A549 (cell line): ENCODE measurements around the gene CUX1. TPM values are rescaled to one million over a fixed set of nuclear protein-coding genes. Genes with fewer than 3 reads are reported as not detected.

ENCODE experiments used
- ATAC-seq, 2 experiments: fragments of 200-7000 bp in 1 of 2; fragments of >200 bp in 1 of 2; cut with Nextera tagmentation in 1 of 2; cut with Tn5 transposase in 1 of 2; 3 replicates each; pipeline versions ENCODE4 v1.8.0 to v1.9.1; 2018 to 2020; ENCODE audit warnings: mild to moderate bottlenecking in 1 of 2, moderate library complexity in 1 of 2
- CTCF ChIA-PET: fragments of 300-600 bp; sonication (Branson Sonifier 250); formaldehyde crosslinking; extraction: SDS; loops from one replicate; lab custom pipeline; 2021; ENCODE audit warnings: antibody characterized with exemption, inconsistent platforms; lab: Yijun Ruan, JAX
- POLR2A ChIA-PET: fragments of 350-600 bp; formaldehyde crosslinking; extraction: SDS; loops from one replicate; lab custom pipeline; 2021; ENCODE audit warnings: antibody characterized with exemption, inconsistent platforms; lab: Yijun Ruan, JAX
- DNase-seq, 2 experiments: peaks; one replicate each; pipeline versions ENCODE4 v3.0.0 to v3.0.0-alpha.2; 2011 to 2016; ENCODE audit warnings: low read depth in 1 of 2, low spot score in 1 of 2
- FAIRE-seq: peaks from 2 replicates; lab custom pipeline; 2011; peaks lifted over from hg19 to GRCh38; lab: Jason Lieb, UNC
- H3K27ac ChIP-seq, 2 experiments: fragments of >200 bp; sonication (Bioruptor Twin); formaldehyde crosslinking; 3 replicates each; pipeline ENCODE4 v1.5.1; 2016 to 2017
- H3K4me1 ChIP-seq: fragments of >200 bp; sonication (Bioruptor Twin); formaldehyde crosslinking; 3 replicates; pipeline ENCODE4 v1.6.1; 2016
- H3K4me2 ChIP-seq: fragments of >200 bp; sonication (Bioruptor Twin); formaldehyde crosslinking; 3 replicates; pipeline ENCODE4 v1.6.1; 2016
- H3K4me3 ChIP-seq: fragments of >200 bp; sonication (Bioruptor Twin); formaldehyde crosslinking; 3 replicates; pipeline ENCODE4 v1.5.1; 2016
- H3K9me3 ChIP-seq: fragments of >200 bp; sonication (Bioruptor Twin); formaldehyde crosslinking; 3 replicates; pipeline ENCODE4 v1.6.1; 2016
- ATOH8 ChIP-seq: fragments of 250-450 bp; sonication (Bioruptor Pico); IDR thresholded peaks from 2 replicates; pipeline ENCODE4 v1.5.0; 2020; ENCODE audit warnings: low read depth, mild to moderate bottlenecking, moderate library complexity
- BHLHE40 ChIP-seq: IDR thresholded peaks from 2 replicates; pipeline ENCODE4 v1.6.1; 2012; ENCODE audit warnings: low read depth, low read length, inconsistent platforms
- CBX2 ChIP-seq: fragments of 200-600 bp; sonication (generic); IDR thresholded peaks from 2 replicates; pipeline ENCODE4 v1.6.1; 2016; ENCODE audit warnings: low read depth, mild to moderate bottlenecking, borderline replicate concordance
- CEBPB ChIP-seq, 2 experiments: fragments of >200 bp in 1 of 2; sonication (Bioruptor Twin) in 1 of 2; formaldehyde crosslinking in 1 of 2; IDR thresholded peaks; 2 replicates each; pipeline ENCODE4 v1.6.1; 2012 to 2016
- ELK1 ChIP-seq: fragments of 150-350 bp; IDR thresholded peaks from 2 replicates; pipeline ENCODE4 v1.6.1; 2014; ENCODE audit warnings: low read depth, mild to moderate bottlenecking, low read length
- EP300 ChIP-seq, 2 experiments: fragments of >200 bp; sonication (Bioruptor Twin); formaldehyde crosslinking; IDR thresholded peaks; 2 replicates in 1 of 2; 3 replicates in 1 of 2; pipeline ENCODE4 v1.6.1; 2016 to 2017
- FOSB ChIP-seq: fragments of 250-450 bp; sonication (Bioruptor Pico); IDR thresholded peaks from 2 replicates; pipeline ENCODE4 v1.5.0; 2020; ENCODE audit warnings: mild to moderate bottlenecking, moderate library complexity
- GATA3 ChIP-seq: IDR thresholded peaks from 2 replicates; pipeline ENCODE4 v1.6.1; 2012; ENCODE audit warnings: borderline replicate concordance
- HES2 ChIP-seq: fragments of >200 bp; sonication (Bioruptor Twin); formaldehyde crosslinking; IDR thresholded peaks from 2 replicates; pipeline ENCODE4 v1.6.1; 2016
- HEYL ChIP-seq: fragments of 250-450 bp; sonication (Bioruptor Pico); IDR thresholded peaks from 2 replicates; pipeline ENCODE4 v1.8.0; 2021; ENCODE audit warnings: mild to moderate bottlenecking, moderate library complexity
- HMGXB4 ChIP-seq: fragments of 250-450 bp; sonication (Bioruptor Pico); IDR thresholded peaks from 2 replicates; pipeline ENCODE4 v1.5.0; 2021; ENCODE audit warnings: mild to moderate bottlenecking, moderate library complexity, borderline replicate concordance
- HOXA7 ChIP-seq: fragments of 250-450 bp; sonication (Bioruptor Pico); IDR thresholded peaks from 2 replicates; pipeline ENCODE4 v1.5.0; 2020; ENCODE audit warnings: mild to moderate bottlenecking, moderate library complexity
- HOXB13 ChIP-seq: fragments of 250-450 bp; sonication (Bioruptor Pico); IDR thresholded peaks from 2 replicates; pipeline ENCODE4 v1.5.0; 2020; ENCODE audit warnings: low read depth, mild to moderate bottlenecking, moderate library complexity
- MAX ChIP-seq: IDR thresholded peaks from 2 replicates; pipeline ENCODE4 v1.6.1; 2012
- MYC ChIP-seq: IDR thresholded peaks from 2 replicates; pipeline ENCODE4 v1.6.1; 2012; ENCODE audit warnings: mild to moderate bottlenecking, inconsistent platforms, low read length, improper control_type of control experiment, borderline replicate concordance
- NFE2L2 ChIP-seq: fragments of 150-350 bp; conservative IDR thresholded peaks from 2 replicates; pipeline ENCODE4 v1.6.1; 2014; ENCODE audit warnings: low read length
- NPAS2 ChIP-seq: fragments of 250-450 bp; sonication (Bioruptor Pico); IDR thresholded peaks from 2 replicates; pipeline ENCODE4 v1.8.0; 2022; ENCODE audit warnings: mild to moderate bottlenecking, moderate library complexity, borderline replicate concordance
- PBX3 ChIP-seq: IDR thresholded peaks from 2 replicates; pipeline ENCODE4 v1.6.1; 2012
- RAD21 ChIP-seq, 2 experiments: fragments of >200 bp in 1 of 2; sonication (Bioruptor Twin) in 1 of 2; formaldehyde crosslinking in 1 of 2; IDR thresholded peaks in 1 of 2; conservative IDR thresholded peaks in 1 of 2; 2 replicates in 1 of 2; 3 replicates in 1 of 2; pipeline ENCODE4 v1.6.1; 2012 to 2018; ENCODE audit warnings: inconsistent platforms in 1 of 2
- RFX5 ChIP-seq: fragments of 450-650 bp; IDR thresholded peaks from 2 replicates; pipeline ENCODE4 v1.7.1; 2014; ENCODE audit warnings: antibody characterized with exemption, mild to moderate bottlenecking, moderate library complexity
- SMC3 ChIP-seq: fragments of >200 bp; sonication (Bioruptor Twin); formaldehyde crosslinking; IDR thresholded peaks from 3 replicates; pipeline ENCODE4 v1.6.1; 2018; ENCODE audit warnings: inconsistent platforms
- TFCP2L1 ChIP-seq: fragments of 250-450 bp; sonication (Bioruptor Pico); IDR thresholded peaks from 2 replicates; pipeline ENCODE4 v1.5.0; 2021; ENCODE audit warnings: mild to moderate bottlenecking
- ZNF302 ChIP-seq: fragments of 250-450 bp; sonication (Bioruptor Pico); IDR thresholded peaks from 2 replicates; pipeline ENCODE4 v1.9.0; 2021; ENCODE audit warnings: inconsistent platforms, mild to moderate bottlenecking, moderate library complexity
- WGBS: methylation state at CpG from one replicate; pipeline ENCODE4 v1.1.6; 2017; ENCODE audit errors: missing lambda C conversion rate; 5-methylcytosine and 5-hydroxymethylcytosine counted together
- polyA plus RNA-seq, 4 experiments: library from polyadenylated mRNA; depleted of rRNA in 3 of 4; stranded (reverse); fragments of >200 nt; fragmentation: RNase III in 1 of 4; extraction: RNeasy Plus Mini Kit Qiagen cat#74134 plus additional on column Dnase treatment in 1 of 4; gene quantifications; 2 replicates in 3 of 4; 3 replicates in 1 of 4; pipeline ENCODE4 v1.2.3, GENCODE V29; 2011 to 2017

The CUX1 gene
- polyA plus RNA-seq, 2 of the 4 experiments (the other 2 are of a cell fraction), result 32.7 to 33.4 TPM

GRCh38 chr7:101988513-101988912, 171.1 kb downstream of the CUX1 start (continued):
- no peak for TF ChIP-seq HMGXB4 (CRISPR knock-in tag)
- TF ChIP-seq TFCP2L1 (CRISPR knock-in tag), result no peak
- no peak for TF ChIP-seq SMC3
- TF ChIP-seq EP300 (IDR thresholded peaks at IDR 0.05), result no peak
- no peak for TF ChIP-seq PBX3
- no peak for TF ChIP-seq RAD21 (conservative IDR thresholded peaks at IDR 0.05 in 1 of 2, IDR thresholded peaks at IDR 0.05 in 1 of 2)

- DNase-seq (no peak), ATAC-seq (no peak), FAIRE-seq (no peak)
- H3K27ac ChIP-seq, result no peak overlapping the region
- no peak overlapping the region for H3K4me2 ChIP-seq
- CTCF ChIA-PET, result interaction anchor here (0.6 to 1.0 kb wide), 3 partner anchors 8 to 322 kb away, joined by 3 to 4 read pairs (median 3); no protein-coding TSS in a partner anchor
- no peaks in the 10 kb centered on the region for H3K9me3 ChIP-seq
- peaks cover 13% of the 10 kb centered on the region; the same call in 2 of the 3 replicates for H3K4me1 ChIP-seq
- H3K4me3 ChIP-seq, result no peak overlapping the region
- TF ChIP-seq ELK1 (no peak), GATA3 (no peak), MAX (no peak), ZNF302 (CRISPR knock-in tag) (no peak), NPAS2 (CRISPR knock-in tag) (no peak), HES2 (no peak)
- WGBS, result 89% methylated on average over 20 of the region's 20 CpGs
- POLR2A ChIA-PET, result no interaction called here
Observed at GRCh38 chr7:101989101-101989500, 171.7 kb downstream of the CUX1 start.

GRCh38 chr7:101990811-101991418, 173.5 kb downstream of the CUX1 start:
- ChIA-PET CTCF (interaction anchor here (0.9 to 1.1 kb wide), 2 partner anchors 35 to 49 kb away, joined by 3 read pairs; no protein-coding TSS in a partner anchor), POLR2A (no interaction called here)
- Histone ChIP-seq H3K4me2 (no peak overlapping the region), H3K4me1 (peaks cover 9% of the 10 kb centered on the region; the same call in 2 of the 3 replicates), H3K9me3 (no peaks in the 10 kb centered on the region), H3K27ac (no peak overlapping the region), H3K4me3 (no peak overlapping the region)
- FAIRE-seq (no peak), ATAC-seq (no peak), DNase-seq (no peak)
- WGBS, result 95% methylated on average over 17 of the region's 17 CpGs
- no peak for TF ChIP-seq HOXA7 (CRISPR knock-in tag)
- no peak for TF ChIP-seq BHLHE40
- no peak for TF ChIP-seq CBX2
- TF ChIP-seq FOSB (CRISPR knock-in tag), result no peak

- Histone ChIP-seq H3K9me3 (no peaks in the 10 kb centered on the region), H3K4me2 (no peak overlapping the region), H3K4me1 (peaks cover 9% of the 10 kb centered on the region; the same call in 2 of the 3 replicates), H3K27ac (peak overlapping the region in 1 of 2 experiments; percentile 18; a peak in 2 of 6 replicates), H3K4me3 (no peak overlapping the region)
- FAIRE-seq (no peak), DNase-seq (no peak), ATAC-seq (no peak)
- ChIA-PET POLR2A (interaction anchor here (1.6 kb wide), 1 partner anchor 109 kb away, joined by 4 read pairs; no protein-coding TSS in a partner anchor), CTCF (interaction anchor here (0.9 to 1.0 kb wide), 2 partner anchors 11 to 36 kb away, joined by 3 read pairs; no protein-coding TSS in a partner anchor)
- WGBS, result 80% methylated on average over 3 of the region's 3 CpGs
- TF ChIP-seq NFE2L2, result no peak
- no peak for TF ChIP-seq CEBPB (IDR thresholded peaks at IDR 0.05)
- TF ChIP-seq HEYL (CRISPR knock-in tag), result no peak
- TF ChIP-seq HOXB13 (CRISPR knock-in tag), result no peak
- TF ChIP-seq ATOH8 (CRISPR knock-in tag), result no peak
- no peak for TF ChIP-seq CBX2
- no peak for TF ChIP-seq MYC
- no peak for TF ChIP-seq MAX
- TF ChIP-seq RFX5, result no peak
- TF ChIP-seq HES2, result no peak
- TF ChIP-seq PBX3, result no peak
Observed at GRCh38 chr7:101991860-101992259, 174.4 kb downstream of the CUX1 start.
